Panc1 (cell line): ENCODE measurements around the gene EXOC6B.

Experiments
- CTCF ChIP-seq: fragments of 450-650 bp; IDR thresholded peaks from 2 replicates; pipeline ENCODE4 v1.5.1; 2017; ENCODE audit warnings: mild to moderate bottlenecking
- POLR2AphosphoS5 ChIP-seq: IDR thresholded peaks from 2 replicates; pipeline ENCODE4 v1.6.1; 2012; ENCODE audit warnings: mild to moderate bottlenecking, low read depth, low read length, moderate library complexity
- REST ChIP-seq, 2 experiments: IDR thresholded peaks; 2 replicates each; pipeline ENCODE4 v1.6.1; 2011 to 2012; ENCODE audit warnings: low read depth in 2 of 2, control low read depth in 1 of 2, low read length in 1 of 2, mild to moderate bottlenecking in 1 of 2, moderate library complexity in 1 of 2; ENCODE audit not compliant: insufficient read depth in 1 of 2
- SIN3A ChIP-seq: IDR thresholded peaks from 2 replicates; pipeline ENCODE4 v1.6.1; 2012; ENCODE audit warnings: low read depth, mild to moderate bottlenecking, low read length, moderate library complexity, borderline replicate concordance; ENCODE audit not compliant: insufficient read depth

DNA sequence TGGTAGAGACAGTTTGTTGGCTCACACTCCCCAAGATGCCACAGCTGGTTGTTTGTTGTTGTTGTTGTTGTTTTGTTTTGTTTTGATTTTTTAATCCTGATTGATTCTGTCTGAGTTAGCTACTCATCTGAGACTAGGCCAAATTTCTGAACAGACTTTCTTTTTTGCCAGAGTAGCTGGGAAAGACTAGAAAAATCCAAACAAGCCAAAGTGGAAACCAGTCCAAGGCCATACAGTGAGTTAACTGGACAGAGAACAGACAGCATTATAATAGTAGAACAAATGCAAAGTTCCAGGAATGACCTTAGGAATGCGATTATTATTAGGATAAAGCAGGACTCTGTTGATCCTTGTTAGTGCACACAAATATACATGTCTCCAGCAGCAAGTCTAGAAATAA lies 634.4 kb downstream of the EXOC6B start:
- TF ChIP-seq CTCF (no peak), POLR2AphosphoS5 (no peak), REST (IDR thresholded peaks at IDR 0.05; ENCODE audit: insufficient read depth in 1 of 2, low read depth in 2 of 2, low read length in 1 of 2) (no peak), SIN3A (no peak)
